NCI-H2029 treated with DMSO at 0.1 percent for 48 hours (cell line): ENCODE results near the gene TBP.
A peak's percentile ranks its signal among the peaks of the same experiment; 100 is the strongest.
"Not testable (repeated sequence)": the region's sequence is repeated elsewhere in the genome, so short reads cannot be mapped to it uniquely, and the experiment has no call there.

Experiments used
- DNase-seq: peaks from one replicate; lab custom pipeline; 2025; lab: John Stamatoyannopoulos, UW

The TBP gene

GRCh38 chr6:170554013-170554795 lies at the start of gene TBP:
TBP (plus strand) TSS chr6:170554369; CDS start chr6:170557030, 2,661 bp downstream.
- peak; percentile 90 for DNase-seq

- DNase-seq: peak; percentile 10
These were observed 49.7 kb upstream of the TBP start for GRCh38 chr6:170504479-170504878.

- DNase-seq: peak; percentile 80
These were observed 48.9 kb upstream of the TBP start for GRCh38 chr6:170505306-170505705.

- DNase-seq: no peak
These were observed 47.7 kb upstream of the TBP start for GRCh38 chr6:170506446-170506845.

GRCh38 chr6:170507728-170508127 lies 46.4 kb upstream of the TBP start:
- not testable (repeated sequence) for DNase-seq

GRCh38 chr6:170508275-170508674 lies 45.9 kb upstream of the TBP start:
- not testable (repeated sequence) for DNase-seq

- DNase-seq: not testable (repeated sequence)
These were observed 45.1 kb upstream of the TBP start for GRCh38 chr6:170508892-170509722.

GRCh38 chr6:170509723-170510018 lies 44.5 kb upstream of the TBP start:
- DNase-seq: no peak

- no peak for DNase-seq
These were observed 43.5 kb upstream of the TBP start for GRCh38 chr6:170510631-170511030.

GRCh38 chr6:170512249-170512648 lies 41.9 kb upstream of the TBP start:
- peak; percentile 11 for DNase-seq

GRCh38 chr6:170514908-170515307 lies 39.3 kb upstream of the TBP start:
- no peak for DNase-seq

- DNase-seq: peak; percentile 82
These were observed 37.2 kb upstream of the TBP start for GRCh38 chr6:170516783-170517616.

- no peak for DNase-seq
These were observed 31.5 kb upstream of the TBP start for GRCh38 chr6:170522565-170523183.

- DNase-seq: no peak
These were observed 30.7 kb upstream of the TBP start for GRCh38 chr6:170523256-170524171.

GRCh38 chr6:170524172-170524502 lies 30.0 kb upstream of the TBP start:
- DNase-seq: no peak

- no peak for DNase-seq
These were observed 28.4 kb upstream of the TBP start for GRCh38 chr6:170525795-170526194.

GRCh38 chr6:170527995-170528394 lies 26.2 kb upstream of the TBP start:
- not testable (repeated sequence) for DNase-seq

GRCh38 chr6:170529839-170530469 lies 24.2 kb upstream of the TBP start:
- DNase-seq: peak; percentile 71

GRCh38 chr6:170532867-170533488 lies 21.2 kb upstream of the TBP start:
- no peak for DNase-seq

GRCh38 chr6:170533792-170534191 lies 20.4 kb upstream of the TBP start:
- DNase-seq: no peak
